ENCODE measurements around the gene TSPAN14. TPM values are rescaled to one million over a fixed set of nuclear protein-coding genes. Genes with fewer than 3 reads are reported as not detected.

TSPAN14 gene
- total RNA-seq, 1 donor from 2014 or later = 18.9 TPM

DNA sequence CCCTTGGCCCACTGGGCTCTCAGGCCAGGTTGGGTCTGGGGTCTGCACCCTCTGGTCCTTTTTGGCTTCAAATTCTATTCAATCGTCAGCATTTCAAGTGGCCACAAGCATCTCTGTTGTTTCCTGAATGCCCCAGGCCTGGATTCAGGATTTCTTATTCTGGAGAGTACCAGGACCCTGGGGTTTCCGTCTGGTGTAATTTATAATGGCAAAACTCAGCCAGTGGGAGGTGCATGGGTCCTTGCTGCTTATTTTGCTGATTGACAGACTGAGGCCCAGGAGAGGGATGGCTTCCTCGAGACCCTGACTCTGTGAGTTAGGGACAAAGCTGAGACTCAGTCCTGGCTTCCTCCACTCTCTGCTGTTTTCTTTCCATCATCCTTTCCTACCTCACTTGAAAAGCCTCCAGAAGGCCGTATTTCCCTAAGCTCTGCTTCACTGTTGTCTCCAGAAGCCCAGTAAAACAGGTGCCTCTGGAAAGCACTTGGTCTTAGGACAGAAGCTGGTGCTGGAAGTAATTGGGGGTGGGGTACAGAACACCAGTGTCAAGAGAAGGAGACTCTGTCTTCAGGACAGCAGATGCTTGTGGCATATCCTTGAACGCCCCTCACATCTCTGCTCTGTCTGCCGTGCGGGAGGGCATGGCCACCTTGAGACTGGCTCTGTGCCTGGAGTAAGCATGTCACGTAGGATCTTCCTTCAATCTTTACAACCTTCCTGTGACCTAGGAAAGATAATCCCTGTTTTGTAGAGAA lies 44.1 kb downstream of the TSPAN14 start:
- intact Hi-C loops (cut with micrococcal nuclease) = loop anchor here (2.0 kb wide), 1 partner anchor 13 kb away; no protein-coding TSS in a partner anchor
- ChIA-PET CTCF (interaction anchor here (1.4 to 7.9 kb wide), 4 partner anchors 12 to 118 kb away, joined by 3 to 210 read pairs (median 10); no protein-coding TSS in a partner anchor), POLR2A (interaction anchor here (1.2 to 1.8 kb wide), 2 partner anchors 35 to 37 kb away, joined by 3 to 6 read pairs; no protein-coding TSS in a partner anchor)
- DNase-seq = no peak
- Mint-ChIP-seq H3K36me3 (ENCODE audit: low read depth) (peaks cover 33% of the 10 kb centered on the region), H3K4me1 (peaks cover 80% of the 10 kb centered on the region), H3K27ac (peak overlapping the region; percentile 60), H3K4me3 (no peak overlapping the region), H3K27me3 (no peaks in the 10 kb centered on the region), H3K9me3 (peaks cover 12% of the 10 kb centered on the region)
- no peak for ATAC-seq (ENCODE audit: low read depth)
- TF ChIP-seq, protein P1, sequence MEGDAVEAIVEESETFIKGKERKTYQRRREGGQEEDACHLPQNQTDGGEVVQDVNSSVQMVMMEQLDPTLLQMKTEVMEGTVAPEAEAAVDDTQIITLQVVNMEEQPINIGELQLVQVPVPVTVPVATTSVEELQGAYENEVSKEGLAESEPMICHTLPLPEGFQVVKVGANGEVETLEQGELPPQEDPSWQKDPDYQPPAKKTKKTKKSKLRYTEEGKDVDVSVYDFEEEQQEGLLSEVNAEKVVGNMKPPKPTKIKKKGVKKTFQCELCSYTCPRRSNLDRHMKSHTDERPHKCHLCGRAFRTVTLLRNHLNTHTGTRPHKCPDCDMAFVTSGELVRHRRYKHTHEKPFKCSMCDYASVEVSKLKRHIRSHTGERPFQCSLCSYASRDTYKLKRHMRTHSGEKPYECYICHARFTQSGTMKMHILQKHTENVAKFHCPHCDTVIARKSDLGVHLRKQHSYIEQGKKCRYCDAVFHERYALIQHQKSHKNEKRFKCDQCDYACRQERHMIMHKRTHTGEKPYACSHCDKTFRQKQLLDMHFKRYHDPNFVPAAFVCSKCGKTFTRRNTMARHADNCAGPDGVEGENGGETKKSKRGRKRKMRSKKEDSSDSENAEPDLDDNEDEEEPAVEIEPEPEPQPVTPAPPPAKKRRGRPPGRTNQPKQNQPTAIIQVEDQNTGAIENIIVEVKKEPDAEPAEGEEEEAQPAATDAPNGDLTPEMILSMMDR (IDR thresholded peaks at IDR 0.05) = no peak

DNA sequence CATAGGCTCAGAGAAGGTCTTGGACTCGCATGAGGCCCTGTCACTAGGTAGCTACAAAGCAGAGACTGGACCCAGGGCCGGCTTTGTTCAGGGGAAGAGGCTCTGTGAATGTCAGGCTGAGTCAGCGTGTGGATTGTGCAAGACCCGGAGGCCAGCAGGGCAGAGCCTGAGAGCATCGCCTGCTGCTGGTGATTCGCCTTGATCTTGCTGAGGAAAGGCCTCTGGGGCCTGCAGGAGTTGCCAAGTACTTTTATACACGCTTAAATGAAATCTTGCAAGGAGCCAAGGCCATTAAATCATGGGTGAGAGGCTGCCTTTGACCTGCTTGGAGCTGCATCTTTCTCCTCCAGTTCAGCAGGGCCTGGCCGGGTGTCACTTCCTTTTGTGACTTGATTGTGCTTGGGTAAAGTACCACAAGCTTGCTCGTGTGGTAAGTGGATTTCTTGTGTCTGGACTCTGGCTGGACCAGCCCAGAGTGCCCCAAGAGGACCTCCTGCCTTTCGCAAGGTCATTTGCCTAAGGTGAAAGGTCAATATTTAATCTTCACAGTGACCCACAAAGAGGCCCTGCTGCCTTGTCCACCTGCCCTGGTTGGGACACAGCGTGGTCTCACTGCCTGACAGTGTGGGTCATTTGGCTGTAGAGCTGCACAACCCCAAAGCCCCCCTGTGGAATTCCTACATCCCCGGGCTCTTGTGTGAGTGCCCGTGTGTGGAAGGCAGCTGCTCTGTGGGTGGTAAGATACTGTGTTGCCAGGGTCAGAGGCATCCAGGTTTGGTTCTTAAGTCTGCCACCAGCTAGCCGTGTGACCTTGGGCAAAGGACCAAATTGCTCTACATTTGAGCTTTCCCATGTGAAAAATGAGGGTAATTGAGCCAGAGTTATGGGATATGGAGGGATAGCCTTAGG lies 45.0 kb downstream of the TSPAN14 start:
- Mint-ChIP-seq H3K4me3 (no peak overlapping the region), H3K4me1 (peaks cover 81% of the 10 kb centered on the region), H3K9me3 (peaks cover 12% of the 10 kb centered on the region), H3K27ac (peak overlapping the region; percentile 85), H3K27me3 (no peaks in the 10 kb centered on the region), H3K36me3 (ENCODE audit: low read depth) (peaks cover 28% of the 10 kb centered on the region)
- intact Hi-C loops (cut with micrococcal nuclease) = loop anchor here (2.0 kb wide), 1 partner anchor 14 kb away; no protein-coding TSS in a partner anchor
- ChIA-PET POLR2A (interaction anchor here (1.2 to 2.1 kb wide), 5 partner anchors 25 to 45 kb away, joined by 3 to 13 read pairs (median 8); partner anchors contain the start of gene TSPAN14), CTCF (interaction anchor here (0.7 to 7.9 kb wide), 5 partner anchors 13 to 119 kb away, joined by 3 to 210 read pairs (median 9); no protein-coding TSS in a partner anchor)
- ATAC-seq (ENCODE audit: low read depth) = peak; percentile 23
- DNase-seq = no peak
- TF ChIP-seq, protein P1 (IDR thresholded peaks at IDR 0.05) = no peak

DNA sequence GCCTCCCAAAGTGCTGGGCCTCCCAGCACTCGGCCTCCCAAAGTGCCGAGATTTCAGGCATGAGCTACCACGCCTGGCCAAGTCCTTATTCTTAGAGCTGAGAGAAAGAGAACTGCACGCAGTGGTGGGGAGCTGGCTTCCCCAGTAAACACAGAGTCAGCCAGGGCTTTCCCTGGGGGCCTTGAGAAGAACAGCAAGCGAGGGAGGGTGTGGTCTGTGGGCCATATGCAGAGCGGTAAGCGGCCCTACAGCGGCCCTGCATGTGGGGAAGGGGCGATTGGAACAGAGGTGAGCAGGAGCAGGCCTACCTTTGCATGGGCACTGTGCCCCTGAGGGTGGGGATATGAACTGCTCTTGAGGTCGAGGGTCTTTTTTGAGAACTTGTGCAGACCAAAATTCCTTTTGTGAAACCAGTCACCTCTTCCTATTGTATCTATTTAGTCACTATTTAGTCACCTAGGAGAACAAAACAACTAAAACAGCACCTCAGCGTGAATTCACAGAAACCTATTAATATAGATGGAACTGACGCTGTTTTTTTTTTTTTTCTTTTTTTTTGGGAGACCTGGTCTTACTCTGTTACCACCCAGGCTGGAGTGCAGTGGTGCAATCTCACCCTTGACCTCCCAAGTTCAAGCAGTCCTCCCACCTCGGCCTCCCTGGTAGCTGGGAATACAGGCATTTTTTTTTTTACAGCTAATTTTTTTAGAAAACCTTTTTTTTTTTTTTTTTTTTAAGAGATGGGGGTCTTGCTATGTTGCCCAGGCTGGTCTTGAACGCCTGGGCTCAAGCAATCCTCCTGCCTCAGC lies 46.7 kb downstream of the TSPAN14 start:
- ChIA-PET POLR2A (interaction anchor here (0.6 to 2.1 kb wide), 10 partner anchors 9 to 597 kb away, joined by 3 to 13 read pairs (median 4); partner anchors contain the start of gene PRXL2A), CTCF (interaction anchor here (0.6 to 7.9 kb wide), 3 partner anchors 56 to 221 kb away, joined by 3 to 210 read pairs (median 10); no protein-coding TSS in a partner anchor)
- ATAC-seq (ENCODE audit: low read depth) (peak; percentile 90), DNase-seq (peak; percentile 43)
- Mint-ChIP-seq H3K36me3 (ENCODE audit: low read depth) (peaks cover 16% of the 10 kb centered on the region), H3K27me3 (no peaks in the 10 kb centered on the region), H3K4me1 (peaks cover 90% of the 10 kb centered on the region), H3K4me3 (peak overlapping the region; percentile 77), H3K27ac (peak overlapping the region; percentile 84), H3K9me3 (peaks cover 10% of the 10 kb centered on the region)
- intact Hi-C loops (cut with micrococcal nuclease) = loop anchor here (1.0 to 10.0 kb wide), 4 partner anchors 28 to 236 kb away; partner anchors contain the start of gene TSPAN14
- TF ChIP-seq, protein P1 (IDR thresholded peaks at IDR 0.05) = no peak

DNA sequence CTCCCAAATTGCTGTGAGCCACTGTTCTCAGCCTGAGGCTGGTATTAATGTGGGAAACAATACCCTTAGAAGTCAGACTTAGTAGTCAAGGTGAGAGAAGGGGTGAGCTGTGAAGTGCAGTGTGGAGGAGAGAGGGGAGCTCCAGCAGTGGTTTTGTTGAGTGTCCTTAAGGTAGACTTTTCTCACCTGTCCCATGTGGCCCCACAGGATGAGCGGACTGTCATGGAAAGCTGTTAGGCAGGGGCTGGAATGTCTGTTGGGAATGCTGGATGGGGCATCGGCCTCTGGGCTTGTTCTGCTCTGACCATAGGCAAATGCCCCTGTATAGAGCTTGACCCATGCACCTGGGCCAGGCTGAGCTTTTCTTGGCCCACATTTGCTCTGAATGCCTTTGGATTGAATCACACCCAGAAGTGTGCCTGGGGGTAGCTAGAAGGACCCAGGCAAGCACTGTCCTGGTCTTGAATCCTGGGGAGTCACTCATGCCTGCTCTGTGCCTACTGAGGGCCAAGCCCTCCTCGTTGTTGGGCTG lies 47.3 kb downstream of the TSPAN14 start:
- Mint-ChIP-seq H3K4me1 (peaks cover 88% of the 10 kb centered on the region), H3K27me3 (no peaks in the 10 kb centered on the region), H3K27ac (peak overlapping the region; percentile 15), H3K36me3 (ENCODE audit: low read depth) (peaks cover 13% of the 10 kb centered on the region), H3K4me3 (no peak overlapping the region), H3K9me3 (peaks cover 6% of the 10 kb centered on the region)
- intact Hi-C loops (cut with micrococcal nuclease) = loop anchor here (10.0 kb wide), 1 partner anchor 237 kb away; no protein-coding TSS in a partner anchor
- POLR2A ChIA-PET = interaction anchor here (0.6 to 1.3 kb wide), 4 partner anchors 13 to 48 kb away, joined by 3 to 4 read pairs (median 3); no protein-coding TSS in a partner anchor
- CTCF ChIA-PET = interaction anchor here (0.6 to 7.9 kb wide), 3 partner anchors 57 to 221 kb away, joined by 3 to 210 read pairs (median 10); no protein-coding TSS in a partner anchor
- no peak for DNase-seq
- no peak for ATAC-seq (ENCODE audit: low read depth)
- TF ChIP-seq, protein P1 (IDR thresholded peaks at IDR 0.05) = no peak
